H1 (cell line): Measurements from ENCODE around the gene ATP6V0A4. TPM values are rescaled to one million over a fixed set of nuclear protein-coding genes. Genes with fewer than 3 reads are reported as not detected.

Experiments used
- CTCF ChIA-PET: fragments of 300-600 bp; sonication (Branson Sonifier 250); formaldehyde crosslinking; loops from one replicate; lab custom pipeline; 2021; ENCODE audit not compliant: partially characterized antibody; lab: Charles Lee
- POLR2A ChIA-PET: fragments of 300-600 bp; sonication (Branson Sonifier 250); formaldehyde crosslinking; loops from one replicate; lab custom pipeline; 2021; ENCODE audit warnings: inconsistent platforms; ENCODE audit not compliant: partially characterized antibody; lab: Charles Lee
- DNase-seq, 2 experiments: peaks; one replicate each; pipeline versions ENCODE4 v3.0.0 to v3.0.0-alpha.2; 2010 to 2022; ENCODE audit warnings: low spot score in 2 of 2, low read depth in 1 of 2, mixed read lengths in 1 of 2
- FAIRE-seq: peaks from 2 replicates; lab custom pipeline; 2011; peaks lifted over from hg19 to GRCh38; lab: Jason Lieb, UNC
- H2AFZ ChIP-seq: 2 replicates; pipeline ENCODE4 v1.8.1; 2012; ENCODE audit warnings: low read length, inconsistent platforms
- H2AK5ac ChIP-seq: 2 replicates; pipeline ENCODE4 v1.6.1; 2013; ENCODE audit warnings: low read depth, low read length
- H2BK120ac ChIP-seq: replicated peaks from 2 replicates; pipeline ENCODE3; 2013; ENCODE audit warnings: low read depth, low read length, inconsistent platforms
- H2BK12ac ChIP-seq: 2 replicates; pipeline ENCODE4 v1.6.1; 2013; ENCODE audit warnings: low read depth, low read length
- H2BK15ac ChIP-seq: 2 replicates; pipeline ENCODE4 v1.6.1; 2013; ENCODE audit warnings: low read length
- H2BK20ac ChIP-seq: 2 replicates; pipeline ENCODE4 v1.6.1; 2013; ENCODE audit warnings: low read length
- H2BK5ac ChIP-seq: 2 replicates; pipeline ENCODE4 v1.6.1; 2013; ENCODE audit warnings: low read depth, low read length
- H3K14ac ChIP-seq: 2 replicates; pipeline ENCODE4 v1.6.1; 2013; ENCODE audit warnings: inconsistent platforms; ENCODE audit not compliant: insufficient read length
- H3K18ac ChIP-seq: 2 replicates; pipeline ENCODE4 v1.6.1; 2013; ENCODE audit warnings: low read length; ENCODE audit errors: extremely low read depth
- H3K23ac ChIP-seq: 2 replicates; pipeline ENCODE4 v1.6.1; 2013; ENCODE audit warnings: inconsistent platforms; ENCODE audit not compliant: insufficient read length
- H3K23me2 ChIP-seq: 2 replicates; pipeline ENCODE4 v1.6.1; 2013; ENCODE audit warnings: low read depth, low read length
- H3K27ac ChIP-seq: 2 replicates; pipeline ENCODE4 v1.6.1; 2011; ENCODE audit warnings: low read depth, low read length, inconsistent platforms
- H3K27me3 ChIP-seq, 4 experiments: replicated peaks in 1 of 4; 1 replicate in 1 of 4; 2 replicates in 3 of 4; pipeline versions ENCODE4 v1.6.1 to v1.8.1; 2011 to 2013; ENCODE audit warnings: low read length in 3 of 4, mild to moderate bottlenecking in 3 of 4, inconsistent platforms in 2 of 4, mixed read lengths in 2 of 4, moderate library complexity in 1 of 4; ENCODE audit not compliant: control insufficient read depth in 3 of 4, insufficient read depth in 3 of 4; ENCODE audit errors: extremely low read depth in 1 of 4
- H3K36me3 ChIP-seq, 4 experiments: 2 replicates each; pipeline versions ENCODE4 v1.6.1 to v1.8.1; 2011 to 2013; ENCODE audit warnings: mild to moderate bottlenecking in 4 of 4, low read length in 3 of 4, moderate library complexity in 2 of 4, control low read depth in 1 of 4, inconsistent platforms in 1 of 4; ENCODE audit not compliant: insufficient read depth in 4 of 4, control insufficient read depth in 2 of 4
- H3K4ac ChIP-seq: replicated peaks from 2 replicates; pipeline ENCODE3; 2013; ENCODE audit warnings: low read length, low read depth, mixed read lengths, inconsistent platforms; ENCODE audit not compliant: insufficient read length
- H3K4me1 ChIP-seq, 4 experiments: replicated peaks in 1 of 4; 1 replicate in 1 of 4; 2 replicates in 3 of 4; pipeline versions ENCODE4 v1.6.1 to v1.8.1; 2011 to 2013; ENCODE audit warnings: low read length in 3 of 4, inconsistent platforms in 2 of 4, mixed read lengths in 1 of 4; ENCODE audit not compliant: insufficient read depth in 4 of 4, control insufficient read depth in 3 of 4
- H3K4me2 ChIP-seq, 2 experiments: 2 replicates each; pipeline versions ENCODE4 v1.6.1 to v1.8.1; 2011 to 2013; ENCODE audit warnings: low read depth in 2 of 2, low read length in 2 of 2, control low read depth in 1 of 2, inconsistent platforms in 1 of 2, mild to moderate bottlenecking in 1 of 2; ENCODE audit not compliant: insufficient read depth in 1 of 2
- H3K4me3 ChIP-seq, 4 experiments: fragments of 200-600, 300-600 bp in 1 of 4; sonication (generic), shearing (Covaris generic), sonication (Bioruptor Twin) in 1 of 4; 2 replicates each; pipeline versions ENCODE4 v1.5.1 to v1.8.1; 2011 to 2016; ENCODE audit warnings: low read length in 4 of 4, low read depth in 3 of 4, control low read depth in 2 of 4, inconsistent platforms in 2 of 4, mild to moderate bottlenecking in 2 of 4, mixed read lengths in 1 of 4, moderate library complexity in 1 of 4; ENCODE audit not compliant: insufficient read depth in 2 of 4; ENCODE audit errors: extremely low read depth in 1 of 4
- H3K56ac ChIP-seq: replicated peaks from 2 replicates; pipeline ENCODE3; 2013; ENCODE audit warnings: low read depth, mild to moderate bottlenecking, mixed read lengths, low read length, inconsistent platforms; ENCODE audit not compliant: insufficient read length
- H3K79me1 ChIP-seq: 2 replicates; pipeline ENCODE4 v1.6.1; 2013; ENCODE audit warnings: low read depth, low read length, control low read depth
- H3K79me2 ChIP-seq, 2 experiments: 2 replicates each; pipeline versions ENCODE4 v1.6.1 to v1.8.1; 2012 to 2013; ENCODE audit warnings: low read length in 2 of 2, mild to moderate bottlenecking in 2 of 2, inconsistent platforms in 1 of 2; ENCODE audit not compliant: insufficient read depth in 2 of 2, control insufficient read depth in 1 of 2
- H3K9ac ChIP-seq, 4 experiments: replicated peaks in 1 of 4; 1 replicate in 1 of 4; 2 replicates in 3 of 4; pipeline versions ENCODE4 v1.6.1 to v1.8.1; 2011 to 2013; ENCODE audit warnings: low read depth in 3 of 4, low read length in 3 of 4, control low read depth in 2 of 4, mild to moderate bottlenecking in 2 of 4, moderate library complexity in 2 of 4, inconsistent platforms in 1 of 4; ENCODE audit errors: extremely low read depth in 1 of 4
- H3K9me3 ChIP-seq, 2 experiments: 2 replicates each; pipeline versions ENCODE4 v1.6.1 to v1.8.1; 2012 to 2013; ENCODE audit warnings: mild to moderate bottlenecking in 2 of 2, moderate library complexity in 2 of 2, control low read depth in 1 of 2, inconsistent platforms in 1 of 2, low read depth in 1 of 2, low read length in 1 of 2, mixed read lengths in 1 of 2; ENCODE audit not compliant: insufficient read depth in 2 of 2
- H4K20me1 ChIP-seq, 2 experiments: replicated peaks in 1 of 2; 2 replicates each; pipeline versions ENCODE3 to v1.8.1; 2011 to 2013; ENCODE audit warnings: inconsistent platforms in 2 of 2, low read length in 2 of 2, mild to moderate bottlenecking in 1 of 2; ENCODE audit not compliant: insufficient read depth in 2 of 2, control insufficient read depth in 1 of 2
- H4K5ac ChIP-seq: 2 replicates; pipeline ENCODE4 v1.6.1; 2013; ENCODE audit warnings: low read length, low read depth, mixed read lengths, inconsistent platforms; ENCODE audit not compliant: insufficient read length
- H4K8ac ChIP-seq: 2 replicates; pipeline ENCODE4 v1.8.0; 2013; ENCODE audit warnings: mild to moderate bottlenecking, moderate library complexity, low read length, inconsistent platforms; ENCODE audit not compliant: insufficient read depth; ENCODE audit errors: extremely low read depth
- H4K91ac ChIP-seq: replicated peaks from 2 replicates; pipeline ENCODE3; 2013; ENCODE audit warnings: low read length, mixed read lengths, inconsistent platforms; ENCODE audit not compliant: insufficient read length
- EGR1 ChIP-seq: IDR thresholded peaks from 2 replicates; pipeline ENCODE4 v1.6.1; 2011; ENCODE audit warnings: low read depth, low read length, borderline replicate concordance
- EP300 ChIP-seq, 2 experiments: IDR thresholded peaks; 1 replicate in 1 of 2; 2 replicates in 1 of 2; pipeline ENCODE4 v1.6.1; 2011 to 2012; ENCODE audit warnings: low read depth in 2 of 2, low read length in 2 of 2, mild to moderate bottlenecking in 2 of 2, borderline replicate concordance in 1 of 2, inconsistent platforms in 1 of 2, moderate library complexity in 1 of 2
- GABPA ChIP-seq: IDR thresholded peaks from 2 replicates; pipeline ENCODE4 v1.6.1; 2011; ENCODE audit warnings: mild to moderate bottlenecking, low read length, moderate library complexity, borderline replicate concordance; ENCODE audit not compliant: insufficient read depth
- KDM1A ChIP-seq: fragments of 200-600, 300-600 bp; sonication (generic); IDR thresholded peaks from 2 replicates; pipeline ENCODE4 v1.7.1; 2016; ENCODE audit warnings: mild to moderate bottlenecking, low read length, borderline replicate concordance
- NRF1 ChIP-seq: IDR thresholded peaks from 2 replicates; pipeline ENCODE4 v1.6.1; 2011; ENCODE audit warnings: mild to moderate bottlenecking, low read depth, low read length, improper control_type of control experiment
- PHF8 ChIP-seq: fragments of 200-600 bp; sonication (generic); conservative IDR thresholded peaks from 2 replicates; pipeline ENCODE4 v1.7.1; 2012; ENCODE audit warnings: low read depth, mild to moderate bottlenecking, inconsistent platforms, low read length, moderate library complexity
- POLR2A ChIP-seq, 2 experiments: IDR thresholded peaks; 1 replicate in 1 of 2; 2 replicates in 1 of 2; pipeline ENCODE4 v1.6.1; 2011; ENCODE audit warnings: low read depth in 2 of 2, low read length in 2 of 2, mild to moderate bottlenecking in 2 of 2; ENCODE audit errors: control extremely low read depth in 1 of 2
- POLR2AphosphoS5 ChIP-seq: IDR thresholded peaks from 2 replicates; pipeline ENCODE4 v1.6.1; 2011; ENCODE audit warnings: low read depth, low read length
- POU5F1 ChIP-seq: IDR thresholded peaks from 2 replicates; pipeline ENCODE4 v1.6.1; 2011; ENCODE audit warnings: low read depth, mild to moderate bottlenecking, low read length, moderate library complexity
- RBBP5 ChIP-seq: IDR thresholded peaks from 2 replicates; pipeline ENCODE4 v1.7.1; 2012; ENCODE audit warnings: low read depth, mild to moderate bottlenecking, inconsistent platforms, low read length, moderate library complexity, borderline replicate concordance
- RNF2 ChIP-seq: fragments of 200-900, 300-1000 bp; sonication (generic); IDR thresholded peaks from 2 replicates; pipeline ENCODE4 v1.7.1; 2016; ENCODE audit warnings: borderline replicate concordance, low read depth, mild to moderate bottlenecking, antibody characterized with exemption, low read length; ENCODE audit not compliant: poor library complexity, severe bottlenecking; ENCODE audit errors: missing control alignments
- SP1 ChIP-seq: IDR thresholded peaks from 2 replicates; pipeline ENCODE4 v1.6.1; 2011; ENCODE audit warnings: low read depth, low read length
- SP2 ChIP-seq: IDR thresholded peaks from 2 replicates; pipeline ENCODE4 v1.6.1; 2012; ENCODE audit warnings: mild to moderate bottlenecking, low read length, inconsistent platforms
- SUZ12 ChIP-seq: fragments of 200-600 bp; sonication (generic); IDR thresholded peaks from 2 replicates; pipeline ENCODE4 v1.6.1; 2012; ENCODE audit warnings: mild to moderate bottlenecking, inconsistent platforms, low read length, moderate library complexity, mixed read lengths
- TBP ChIP-seq: IDR thresholded peaks from 2 replicates; pipeline ENCODE4 v1.6.1; 2011; ENCODE audit warnings: low read depth, low read length, improper control_type of control experiment
- WGBS, 2 experiments: shearing (Covaris generic) in 1 of 2; methylation state at CpG; one replicate each; pipeline versions ENCODE4 v1.1.6 to v1.1.7; 2013 to 2015; ENCODE audit warnings: low lambda C conversion rate in 2 of 2, mixed read lengths in 2 of 2, inconsistent platforms in 1 of 2, low coverage in 1 of 2, missing lambda C conversion rate in 1 of 2; ENCODE audit not compliant: insufficient replicate concordance in 2 of 2, insufficient coverage in 1 of 2, insufficient read length in 1 of 2; ENCODE audit errors: extremely low coverage in 1 of 2, missing lambda C conversion rate in 1 of 2; 5-methylcytosine and 5-hydroxymethylcytosine counted together
- polyA plus RNA-seq, 7 experiments: library from polyadenylated mRNA; depleted of rRNA in 3 of 7; stranded (reverse) in 5 of 7; unstranded in 2 of 7; fragments of >200 nt in 5 of 7; fragments of 200-250 nt in 2 of 7; gene quantifications; 1 replicate in 5 of 7; 2 replicates in 1 of 7; 4 replicates in 1 of 7; pipeline versions ENCODE4 v1.2.1 to v1.2.3, GENCODE V29; 2011 to 2013; ENCODE audit warnings: missing spikeins in 2 of 7, mixed read lengths in 2 of 7
- total RNA-seq: library from RNA; stranded (reverse); fragmentation: NEBNext Ultra II Directional; extraction: Animal tissue kit (Norgen Biotek cat#: 25700); gene quantifications from 2 replicates; pipeline ENCODE4 v1.2.1, GENCODE V29; 2021

The ATP6V0A4 gene
- total and polyA plus RNA-seq, 2 of the 8 experiments (the other 6 are each of a cell fraction or from before 2014, with no cell fraction given), result 0.47 to 1.6 TPM

GRCh38 chr7:138802706-138803105, 4.7 kb upstream of the ATP6V0A4 start:
- Histone ChIP-seq H3K56ac (no peak overlapping the region), H3K9ac (no peak overlapping the region), H3K79me1 (no peaks in the 10 kb centered on the region), H2AK5ac (no peak overlapping the region), H4K20me1 (no peaks in the 10 kb centered on the region), H3K4me3 (no peak overlapping the region), H2AFZ (no peak overlapping the region), H4K8ac (peak overlapping the region; percentile 80; the same call in 1 of the 2 replicates), H3K4me2 (no peak overlapping the region), H3K4ac (no peak overlapping the region), H2BK20ac (no peak overlapping the region), H2BK15ac (no peak overlapping the region), H3K4me1 (peaks cover under 1 to 10% (median 7%) of the 10 kb centered on the region in 4 experiments), H3K23ac (no peak overlapping the region), H3K18ac (no peak overlapping the region), H3K36me3 (no peaks in the 10 kb centered on the region), H4K91ac (no peak overlapping the region), H3K9me3 (no peaks in the 10 kb centered on the region), H3K14ac (no peak overlapping the region), H3K79me2 (no peaks in the 10 kb centered on the region), H3K27ac (no peak overlapping the region), H2BK120ac (no peak overlapping the region), H4K5ac (no peak overlapping the region), H2BK12ac (no peak overlapping the region), H2BK5ac (no peak overlapping the region), H3K27me3 (no peaks in the 10 kb centered on the region), H3K23me2 (peaks cover 7% of the 10 kb centered on the region; the same call in 1 of the 2 replicates)
- 88% methylated on average over 18 of the region's 18 CpGs; no CpG with 5 or more reads in 1 of the 2 experiments for WGBS, 2 experiments
- DNase-seq, result no peak
- TF ChIP-seq RBBP5, result no peak
- TF ChIP-seq RNF2, result no peak
- TF ChIP-seq GABPA, result no peak
- no peak for TF ChIP-seq EGR1
- TF ChIP-seq SUZ12, result no peak
- no peak for TF ChIP-seq EP300 (IDR thresholded peaks at IDR 0.05; ENCODE audit: borderline replicate concordance in 1 of 2, low read depth in 2 of 2, low read length in 2 of 2)
- TF ChIP-seq POLR2AphosphoS5, result no peak
- TF ChIP-seq SP2, result no peak
- TF ChIP-seq PHF8, result no peak
- no peak for TF ChIP-seq POLR2A (IDR thresholded peaks at IDR 0.05; ENCODE audit: control extremely low read depth in 1 of 2, low read depth in 2 of 2, low read length in 2 of 2)
- TF ChIP-seq NRF1, result no peak
- no peak for TF ChIP-seq SP1
- no peak for TF ChIP-seq TBP
- TF ChIP-seq POU5F1, result no peak
- no peak for TF ChIP-seq KDM1A
- FAIRE-seq, result no peak
- CTCF ChIA-PET, result interaction anchor here (0.7 to 2.6 kb wide), 3 partner anchors 17 to 591 kb away, joined by 3 to 5 read pairs (median 5); no protein-coding TSS in a partner anchor
- POLR2A ChIA-PET, result no interaction called here
